Glutamatergic neuron (in vitro differentiated cells): Measurements from ENCODE around the gene FBXW12. TPM values are rescaled to one million over a fixed set of nuclear protein-coding genes. Genes with fewer than 3 reads are reported as not detected.

ENCODE experiments used
- DNase-seq: peaks from one replicate; pipeline ENCODE4 v3.0.0; 2022
- H3K27ac Mint-ChIP-seq: one replicate; pipeline ENCODE4 v1.8.0; 2020; ENCODE audit warnings: mild to moderate bottlenecking, mixed read lengths, inconsistent platforms; ENCODE audit not compliant: unreplicated experiment
- H3K27me3 Mint-ChIP-seq: one replicate; pipeline ENCODE4 v1.8.0; 2020; ENCODE audit warnings: mild to moderate bottlenecking, moderate library complexity, mixed read lengths, inconsistent platforms; ENCODE audit not compliant: unreplicated experiment
- H3K36me3 Mint-ChIP-seq: one replicate; pipeline ENCODE4 v1.8.0; 2020; ENCODE audit warnings: mild to moderate bottlenecking, mixed read lengths, inconsistent platforms; ENCODE audit not compliant: unreplicated experiment
- H3K4me1 Mint-ChIP-seq: one replicate; pipeline ENCODE4 v1.8.0; 2020; ENCODE audit warnings: mild to moderate bottlenecking, low read depth, mixed read lengths, inconsistent platforms; ENCODE audit not compliant: unreplicated experiment
- H3K4me3 Mint-ChIP-seq: one replicate; pipeline ENCODE4 v1.8.0; 2020; ENCODE audit warnings: mild to moderate bottlenecking, mixed read lengths, inconsistent platforms; ENCODE audit not compliant: unreplicated experiment
- H3K9me3 Mint-ChIP-seq: one replicate; pipeline ENCODE4 v1.8.0; 2020; ENCODE audit warnings: mild to moderate bottlenecking, moderate library complexity, mixed read lengths, inconsistent platforms; ENCODE audit not compliant: unreplicated experiment
- CTCF ChIP-seq: fragments of 200-600 bp; sonication (generic); IDR thresholded peaks from one replicate; pipeline ENCODE4 v1.5.0; 2021; ENCODE audit not compliant: partially characterized antibody, unreplicated experiment
- total RNA-seq: library from RNA; stranded (reverse); fragmentation: NEBNext Ultra II Directional; extraction: Animal tissue kit (Norgen Biotek cat#: 25700); gene quantifications from one replicate; pipeline ENCODE4 v1.2.1, GENCODE V29; 2021; ENCODE audit not compliant: unreplicated experiment

The FBXW12 gene
- total RNA-seq, 1 donor from 2014 or later, result 0.66 TPM

GRCh38 chr3:48412375-48413001 lies 40.5 kb downstream of the FBXW12 start:
- peaks cover 2% of the 10 kb centered on the region for H3K9me3 Mint-ChIP-seq
- no peaks in the 10 kb centered on the region for H3K4me1 Mint-ChIP-seq
- peaks cover 8% of the 10 kb centered on the region for H3K27me3 Mint-ChIP-seq
- peak; percentile 5 for DNase-seq
- H3K4me3 Mint-ChIP-seq, result no peak overlapping the region
- no peaks in the 10 kb centered on the region for H3K36me3 Mint-ChIP-seq
- no peak overlapping the region for H3K27ac Mint-ChIP-seq
- TF ChIP-seq CTCF, result no peak

GRCh38 chr3:48413086-48413485 lies 41.1 kb downstream of the FBXW12 start:
- no peak overlapping the region for H3K27ac Mint-ChIP-seq
- H3K27me3 Mint-ChIP-seq, result peaks cover 8% of the 10 kb centered on the region
- peak; percentile 8 for DNase-seq
- no peak overlapping the region for H3K4me3 Mint-ChIP-seq
- no peak for TF ChIP-seq CTCF
- peaks cover 2% of the 10 kb centered on the region for H3K9me3 Mint-ChIP-seq
- no peaks in the 10 kb centered on the region for H3K4me1 Mint-ChIP-seq
- H3K36me3 Mint-ChIP-seq, result no peaks in the 10 kb centered on the region

GRCh38 chr3:48413611-48414010 lies 41.6 kb downstream of the FBXW12 start:
- Mint-ChIP-seq H3K27ac (no peak overlapping the region), H3K4me1 (no peaks in the 10 kb centered on the region), H3K9me3 (peaks cover 2% of the 10 kb centered on the region), H3K27me3 (peaks cover 5% of the 10 kb centered on the region), H3K36me3 (no peaks in the 10 kb centered on the region), H3K4me3 (no peak overlapping the region)
- DNase-seq, result peak; percentile 2
- TF ChIP-seq CTCF, result no peak

GRCh38 chr3:48414376-48415250 lies 42.6 kb downstream of the FBXW12 start:
- Mint-ChIP-seq H3K27ac (no peak overlapping the region), H3K36me3 (no peaks in the 10 kb centered on the region), H3K4me3 (no peak overlapping the region), H3K27me3 (peaks cover 5% of the 10 kb centered on the region), H3K4me1 (no peaks in the 10 kb centered on the region), H3K9me3 (peaks cover 2% of the 10 kb centered on the region)
- TF ChIP-seq CTCF, result no peak
- peak; percentile 5 for DNase-seq

- Mint-ChIP-seq H3K27ac (no peak overlapping the region), H3K4me3 (no peak overlapping the region), H3K4me1 (no peaks in the 10 kb centered on the region), H3K9me3 (peaks cover 2% of the 10 kb centered on the region), H3K36me3 (no peaks in the 10 kb centered on the region), H3K27me3 (peaks cover 5% of the 10 kb centered on the region)
- TF ChIP-seq CTCF, result no peak
- DNase-seq, result peak; percentile 4
These were observed 43.4 kb downstream of the FBXW12 start for GRCh38 chr3:48415251-48415953.
